Measurements from ENCODE around the gene ATG3.
"Not testable (repeated sequence)": the region's sequence is repeated elsewhere in the genome, so short reads cannot be mapped to it uniquely, and the experiment has no call there.

ATG3 gene

GRCh38 chr3:112560721-112561483 lies 860 bp downstream of the ATG3 start:
- ATAC-seq (peak; percentile 24), DNase-seq (peak; percentile 82)

- ATAC-seq (no peak), DNase-seq (no peak)
These were observed 1.5 kb downstream of the ATG3 start for GRCh38 chr3:112560307-112560706.

- ATAC-seq, result no peak
- no peak for DNase-seq
These were observed 3.8 kb downstream of the ATG3 start for GRCh38 chr3:112557976-112558375.

- no peak for DNase-seq
- no peak for ATAC-seq
These were observed 6.1 kb downstream of the ATG3 start for GRCh38 chr3:112555535-112556170.

DNA sequence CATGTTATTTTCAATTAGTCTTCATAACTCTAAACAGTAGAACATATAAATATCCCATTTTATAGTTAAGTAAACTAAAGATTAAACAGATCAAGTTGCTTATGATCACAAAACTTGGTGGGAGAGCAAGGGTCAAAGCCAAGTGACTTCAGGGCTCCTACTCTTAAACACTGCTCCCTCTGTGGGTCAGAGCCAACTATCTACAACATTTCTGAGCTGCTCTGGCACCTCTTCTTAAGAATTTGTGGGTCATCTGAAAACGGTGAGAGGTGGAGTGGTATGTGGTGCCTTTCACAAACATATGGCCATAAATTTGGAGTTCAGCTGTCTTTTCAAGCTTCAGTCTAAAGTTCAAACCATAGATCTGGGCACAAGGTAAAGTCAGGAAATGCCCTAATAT lies 10.9 kb downstream of the ATG3 start:
- no peak for DNase-seq
- no peak for ATAC-seq

- DNase-seq (no peak), ATAC-seq (no peak)
These were observed 15.5 kb downstream of the ATG3 start for GRCh38 chr3:112546216-112546759.

DNA sequence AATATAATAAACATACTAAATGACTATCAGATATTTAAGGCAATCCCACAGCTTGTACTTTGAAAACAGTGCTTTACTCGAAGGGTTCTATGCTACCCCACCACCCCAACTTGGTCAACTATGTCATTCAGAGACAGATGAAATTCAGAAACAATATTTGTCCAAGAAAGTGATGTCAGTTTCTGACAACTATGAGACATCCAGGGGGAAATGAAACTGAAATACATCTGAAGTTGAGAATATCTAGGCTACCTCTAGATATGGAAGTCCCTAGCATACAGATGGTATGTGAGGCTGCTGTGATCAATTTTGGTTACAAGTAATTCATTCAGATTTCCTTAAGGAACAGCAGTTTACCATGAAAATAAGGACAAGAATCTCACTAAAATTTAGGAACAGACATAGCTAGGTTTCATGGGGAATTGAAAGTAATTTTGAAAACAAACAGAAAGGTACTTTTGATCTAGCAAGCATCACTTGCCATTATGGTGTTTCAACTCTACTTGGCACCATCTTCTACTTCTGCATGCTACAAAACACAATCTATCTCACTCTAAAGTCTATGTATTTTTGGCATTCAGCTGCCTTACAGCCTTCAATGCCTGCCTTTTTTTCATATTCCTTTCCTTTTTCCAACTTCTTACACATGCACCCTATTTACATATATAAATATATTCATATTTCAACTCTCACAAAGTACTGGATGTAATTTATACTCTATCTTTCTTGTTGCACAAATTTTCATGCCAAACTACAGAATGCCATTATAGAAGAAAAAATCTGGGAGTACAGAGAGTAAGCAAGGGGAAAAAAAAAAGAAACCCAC lies 21.7 kb downstream of the ATG3 start:
- DNase-seq (no peak), ATAC-seq (peak; percentile 19)

- ATAC-seq (no peak), DNase-seq (no peak)
These were observed 30.4 kb downstream of the ATG3 start for GRCh38 chr3:112531358-112531781.

GRCh38 chr3:112530573-112530972 lies 31.2 kb downstream of the ATG3 start:
- no peak for DNase-seq
- no peak for ATAC-seq

GRCh38 chr3:112524127-112524526 lies 37.6 kb downstream of the ATG3 start:
- DNase-seq, result not testable (repeated sequence)

GRCh38 chr3:112519424-112520001 lies 42.2 kb downstream of the ATG3 start:
- ATAC-seq (peak; percentile 80), DNase-seq (no peak)

More at GRCh38 chr3:112524127-112524526, 37.6 kb downstream of the ATG3 start:
- ATAC-seq, result not testable (repeated sequence)

DNA sequence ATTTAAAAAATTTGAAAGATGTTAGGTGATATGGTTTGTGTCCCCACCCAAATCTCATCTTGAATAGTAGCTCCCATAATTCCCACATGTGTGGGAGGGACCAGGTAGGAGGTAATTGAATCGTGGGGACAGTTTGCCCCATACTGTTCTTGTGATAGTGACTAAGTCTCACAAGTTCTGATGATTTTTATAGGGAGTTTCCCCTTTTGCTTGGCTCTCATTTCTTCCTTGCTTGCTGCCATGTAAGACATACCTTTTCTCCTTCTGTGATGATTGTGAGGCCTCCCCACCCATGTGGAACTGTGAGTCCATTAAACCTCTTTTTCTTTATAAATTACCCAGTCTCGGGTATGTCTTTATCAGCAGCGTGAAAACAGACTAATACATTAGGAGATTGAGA lies 42.8 kb downstream of the ATG3 start:
- peak; percentile 45 for ATAC-seq
- DNase-seq, result not testable (repeated sequence)

GRCh38 chr3:112514527-112515128 lies 47.1 kb downstream of the ATG3 start:
- ATAC-seq, result peak; percentile 96

DNA sequence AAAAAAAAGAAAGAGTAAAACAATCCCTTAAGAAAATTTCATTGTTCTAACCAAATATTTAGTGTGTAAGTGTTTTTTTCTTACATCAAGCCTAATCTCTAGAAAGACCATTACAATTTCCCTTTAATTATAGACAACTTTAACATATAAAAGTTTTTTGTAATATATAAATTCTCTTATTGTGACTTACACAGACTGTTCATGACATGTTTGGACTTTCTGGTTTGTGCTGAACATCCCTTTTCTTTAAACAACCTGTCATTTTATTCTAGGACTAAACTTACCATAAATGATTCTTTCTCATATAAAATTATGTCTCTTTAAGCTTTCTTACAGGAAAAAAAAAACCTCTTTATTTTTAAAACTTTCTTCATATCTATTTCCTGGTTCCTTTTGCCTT lies 49.4 kb downstream of the ATG3 start:
- no peak for DNase-seq
- no peak for ATAC-seq

More at GRCh38 chr3:112514527-112515128, 47.1 kb downstream of the ATG3 start:
- no peak for DNase-seq

GRCh38 chr3:112508860-112509259 lies 52.9 kb downstream of the ATG3 start:
- DNase-seq (no peak), ATAC-seq (no peak)

GRCh38 chr3:112508261-112508660 lies 53.5 kb downstream of the ATG3 start:
- DNase-seq (no peak), ATAC-seq (no peak)

DNA sequence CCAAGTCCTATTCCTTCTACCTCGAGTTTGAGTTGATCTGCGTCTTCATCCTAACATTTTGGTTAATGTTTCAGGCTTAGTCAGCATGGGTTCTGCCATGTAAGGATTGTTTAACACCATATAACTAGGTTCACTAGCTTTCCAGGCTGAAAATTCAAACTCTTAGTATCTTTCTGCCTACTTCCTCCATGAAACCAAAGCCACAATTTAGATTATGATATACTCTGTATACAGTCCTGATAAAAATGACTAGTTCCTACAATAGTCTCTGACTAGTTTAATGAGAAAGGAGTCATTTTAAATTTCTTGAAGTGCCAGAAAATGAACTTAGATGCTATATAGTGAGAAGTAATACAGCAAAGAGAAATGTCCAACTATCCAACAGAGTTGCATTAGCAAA lies 55.9 kb downstream of the ATG3 start:
- ATAC-seq, result no peak
- no peak for DNase-seq

GRCh38 chr3:112504123-112504522 lies 57.6 kb downstream of the ATG3 start:
- no peak for DNase-seq
- no peak for ATAC-seq

- DNase-seq, result no peak
- no peak for ATAC-seq
These were observed 58.3 kb downstream of the ATG3 start for GRCh38 chr3:112503304-112503972.

GRCh38 chr3:112500621-112501020 lies 61.1 kb downstream of the ATG3 start:
- DNase-seq, result no peak
- no peak for ATAC-seq

All from stimulated activated naive CD8-positive, alpha-beta T cell treated with anti-CD3 and anti-CD28 coated beads, Interleukin-15, Interleukin-2, amounts not matched to agents 100 U/mL and 50 U/mL, for 24 hours (primary cell).